HepG2 (cell line): ENCODE measurements around the gene SULT6B1. TPM values are rescaled to one million over a fixed set of nuclear protein-coding genes. Genes with fewer than 3 reads are reported as not detected.
A peak's percentile ranks its signal among the peaks of the same experiment; 100 is the strongest.

Source experiments
- CBFB ChIP-seq: sonication (generic); formaldehyde crosslinking; IDR thresholded peaks from 2 replicates; pipeline ENCODE4 v1.4.0; 2020; ENCODE audit warnings: missing genetic modification reagents
- CSRNP1 ChIP-seq: sonication (generic); formaldehyde crosslinking; IDR thresholded peaks from 2 replicates; pipeline ENCODE4 v1.8.1; 2023; ENCODE audit warnings: mild to moderate bottlenecking, missing genetic modification reagents
- FOSL1 ChIP-seq: sonication (generic); formaldehyde crosslinking; IDR thresholded peaks from 2 replicates; pipeline ENCODE4 v1.9.0; 2021; ENCODE audit warnings: missing genetic modification reagents, borderline replicate concordance
- FOXA1 ChIP-seq, 2 experiments: fragments of 450-650 bp in 1 of 2; sonication (generic) in 1 of 2; formaldehyde crosslinking in 1 of 2; IDR thresholded peaks; 2 replicates each; pipeline versions ENCODE4 v1.4.0 to v1.6.1; 2016 to 2020; ENCODE audit warnings: missing genetic modification reagents in 1 of 2
- GMEB1 ChIP-seq: sonication (generic); formaldehyde crosslinking; IDR thresholded peaks from 2 replicates; pipeline ENCODE4 v1.5.1; 2020; ENCODE audit warnings: missing genetic modification reagents, mild to moderate bottlenecking, borderline replicate concordance
- KDM4B ChIP-seq: sonication (generic); formaldehyde crosslinking; IDR thresholded peaks from 2 replicates; pipeline ENCODE4 v1.4.0; 2020; ENCODE audit warnings: missing genetic modification reagents
- MAFG ChIP-seq: sonication (generic); formaldehyde crosslinking; IDR thresholded peaks from 2 replicates; pipeline ENCODE4 v1.5.1; 2020; ENCODE audit warnings: mild to moderate bottlenecking, missing genetic modification reagents
- MXI1 ChIP-seq: IDR thresholded peaks from 3 replicates; pipeline ENCODE4 v1.6.1; 2012; ENCODE audit warnings: low read depth, low read length, inconsistent platforms, borderline replicate concordance
- MZF1 ChIP-seq: sonication (generic); formaldehyde crosslinking; IDR thresholded peaks from 2 replicates; pipeline ENCODE4 v1.8.1; 2023; ENCODE audit warnings: mild to moderate bottlenecking, missing genetic modification reagents, borderline replicate concordance
- NFYB ChIP-seq: sonication (generic); formaldehyde crosslinking; IDR thresholded peaks from 2 replicates; pipeline ENCODE4 v1.4.0; 2020; ENCODE audit warnings: missing genetic modification reagents
- NR2F6 ChIP-seq, 2 experiments: IDR thresholded peaks; 2 replicates each; pipeline ENCODE4 v1.6.1; 2016; ENCODE audit warnings: antibody characterized with exemption in 1 of 2, mild to moderate bottlenecking in 1 of 2
- PAX8 ChIP-seq: sonication (generic); formaldehyde crosslinking; IDR thresholded peaks from 2 replicates; pipeline ENCODE4 v1.8.0; 2022; ENCODE audit warnings: mild to moderate bottlenecking, missing genetic modification reagents, borderline replicate concordance
- SYNCRIP ChIP-seq: fragments of 200-400 bp; formaldehyde crosslinking; IDR thresholded peaks from 2 replicates; pipeline ENCODE4 v1.6.1; 2018; ENCODE audit warnings: mild to moderate bottlenecking, low read depth, low read length; ENCODE audit not compliant: insufficient read depth
- TEF ChIP-seq: sonication (generic); formaldehyde crosslinking; IDR thresholded peaks from 2 replicates; pipeline ENCODE4 v1.5.0; 2020; ENCODE audit warnings: missing genetic modification reagents
- ZKSCAN1 ChIP-seq: fragments of 150-350 bp; IDR thresholded peaks from 2 replicates; pipeline ENCODE4 v1.6.1; 2014; ENCODE audit warnings: low read length
- ZNF260 ChIP-seq: sonication (generic); formaldehyde crosslinking; IDR thresholded peaks from 2 replicates; pipeline ENCODE4 v1.4.0; 2020; ENCODE audit warnings: missing genetic modification reagents, low read depth, mild to moderate bottlenecking, borderline replicate concordance
- ZNF3 ChIP-seq: IDR thresholded peaks from 2 replicates; pipeline ENCODE4 v1.7.0; 2017; ENCODE audit warnings: inconsistent platforms
- ZNF44 ChIP-seq: sonication (generic); formaldehyde crosslinking; IDR thresholded peaks from 2 replicates; pipeline ENCODE4 v1.5.1; 2020; ENCODE audit warnings: mild to moderate bottlenecking, missing genetic modification reagents
- ZNF501 ChIP-seq: sonication (generic); formaldehyde crosslinking; IDR thresholded peaks from 2 replicates; pipeline ENCODE4 v1.5.1; 2020; ENCODE audit warnings: mild to moderate bottlenecking, moderate library complexity, missing genetic modification reagents
- ZNF564 ChIP-seq: sonication (generic); formaldehyde crosslinking; IDR thresholded peaks from 2 replicates; pipeline ENCODE4 v1.8.1; 2023; ENCODE audit warnings: mild to moderate bottlenecking, missing genetic modification reagents
- ZNF83 ChIP-seq: sonication (generic); formaldehyde crosslinking; IDR thresholded peaks from 2 replicates; pipeline ENCODE4 v1.4.0; 2020; ENCODE audit warnings: missing genetic modification reagents, mild to moderate bottlenecking, borderline replicate concordance
- ZXDC ChIP-seq: sonication (generic); formaldehyde crosslinking; IDR thresholded peaks from 2 replicates; pipeline ENCODE4 v1.5.0; 2020; ENCODE audit warnings: mild to moderate bottlenecking, missing genetic modification reagents
- polyA plus RNA-seq, 8 experiments: library from polyadenylated mRNA; depleted of rRNA in 3 of 8; stranded (reverse) in 7 of 8; unstranded in 1 of 8; fragments of >200 nt; fragmentation: Illumina TruSeq in 4 of 8; extraction: Trizol in 4 of 8; gene quantifications; 2 replicates each; pipeline versions ENCODE4 v1.2.1 to v1.2.3, GENCODE V29; 2011 to 2016; ENCODE audit warnings: low read depth in 4 of 8, missing spikeins in 1 of 8, mixed read lengths in 1 of 8; ENCODE audit not compliant: insufficient read depth in 1 of 8
- total RNA-seq, 5 experiments: library from RNA; depleted of rRNA; stranded (reverse); fragments of >200 nt; fragmentation: Illumina TruSeq; extraction: Trizol; gene quantifications; 2 replicates each; pipeline ENCODE4 v1.2.3, GENCODE V29; 2016; ENCODE audit warnings: low read depth in 1 of 5

SULT6B1 gene
- total and polyA plus RNA-seq, 2 of the 13 experiments (the other 11 are each of a cell fraction or from before 2014, with no cell fraction given) = not detected

- TF ChIP-seq ZXDC (CRISPR knock-in tag) = peak; percentile 94; the same call in 1 of the 2 replicates
- peak; percentile 98 for TF ChIP-seq ZNF501 (CRISPR knock-in tag)
- TF ChIP-seq CBFB = 0 out of 2 replicates have a peak, but pooled peaks have one; percentile 11
- TF ChIP-seq FOSL1 (CRISPR knock-in tag) = peak; percentile 50; the same call in 1 of the 2 replicates
- TF ChIP-seq MXI1 = peak; percentile 69; the same call in 1 of the 3 replicates
- TF ChIP-seq NFYB (CRISPR knock-in tag) = no peak
- TF ChIP-seq ZNF3 (CRISPR knock-in tag) = no peak; the same call in 1 of the 2 replicates
- TF ChIP-seq MZF1 (CRISPR knock-in tag) = peak; percentile 84; the same call in 1 of the 2 replicates
- TF ChIP-seq PAX8 (CRISPR knock-in tag) = peak; percentile 90; the same call in 1 of the 2 replicates
- TF ChIP-seq MAFG (CRISPR knock-in tag) = no peak
- peak; percentile 87; the same call in 1 of the 2 replicates for TF ChIP-seq CSRNP1
- peak; percentile 52; the same call in 1 of the 2 replicates for TF ChIP-seq ZNF83 (CRISPR knock-in tag)
- no peak for TF ChIP-seq TEF (CRISPR knock-in tag)
- peak; percentile 95 for TF ChIP-seq ZNF564 (CRISPR knock-in tag)
- no peak for TF ChIP-seq FOXA1 (IDR thresholded peaks at IDR 0.05)
- TF ChIP-seq FOXA1 (CRISPR knock-in tag; IDR thresholded peaks at IDR 0.05) = peak; percentile 55; the same call in 1 of the 2 replicates
- TF ChIP-seq ZNF260 (CRISPR knock-in tag) = no peak
- peak; percentile 86 for TF ChIP-seq GMEB1
- TF ChIP-seq ZKSCAN1 = no peak
- TF ChIP-seq NR2F6 (IDR thresholded peaks at IDR 0.05) = no peak; the same call in 1 of the 2 replicates
- TF ChIP-seq NR2F6 (CRISPR knock-in tag; IDR thresholded peaks at IDR 0.05) = no peak; the same call in 1 of the 2 replicates
- peak; percentile 45 for TF ChIP-seq KDM4B
- TF ChIP-seq SYNCRIP = no peak
- TF ChIP-seq ZNF44 (CRISPR knock-in tag) = 0 out of 2 replicates have a peak, but pooled peaks have one; percentile 79
Observed at GRCh38 chr2:37196320-37197195, 8.1 kb upstream of the SULT6B1 start, which contains the start of gene CEBPZOS (continued).
